HCT116 (cell line): ENCODE results near the gene MYOM1. TPM values are rescaled to one million over a fixed set of nuclear protein-coding genes. Genes with fewer than 3 reads are reported as not detected.
"Not testable (repeated sequence)": the region's sequence is repeated elsewhere in the genome, so short reads cannot be mapped to it uniquely, and the experiment has no call there.

Source experiments
- ATAC-seq: fragments of 200-7000 bp; cut with Tn5 transposase; 2 replicates; pipeline ENCODE4 v1.9.1; 2020; ENCODE audit warnings: mild to moderate bottlenecking, moderate library complexity
- BruUV-seq: library from RNA; stranded (reverse); fragments of 400-500 nt; replicated peaks from 2 replicates; lab custom pipeline; 2021; lab: Mats Ljungman, UMichigan
- CTCF ChIA-PET: fragments of 300-600 bp; sonication (Branson Sonifier 250); formaldehyde crosslinking; loops from one replicate; lab custom pipeline; 2021; ENCODE audit warnings: antibody characterized with exemption; lab: Charles Lee
- POLR2A ChIA-PET: fragments of 300-600, 350-600 bp; sonication (Branson Sonifier 250); formaldehyde crosslinking; loops from one replicate; lab custom pipeline; 2021; ENCODE audit warnings: antibody characterized with exemption; lab: Charles Lee
- RAD21 ChIA-PET, 2 experiments: fragments of 300-600 bp; sonication (Branson Sonifier 250); formaldehyde crosslinking; loops; one replicate each; lab custom pipeline; 2023; ENCODE audit warnings: low total read pairs in 2 of 2; ENCODE audit not compliant: uncharacterized antibody in 2 of 2, unreplicated experiment in 2 of 2, low non-redundant PET in 1 of 2; lab: Charles Lee
- DNase-seq: peaks from one replicate; pipeline ENCODE4 v3.0.0-alpha.2; 2010; ENCODE audit warnings: low read depth, low spot score
- H2AFZ ChIP-seq: fragments of 200-600 bp; shearing (Covaris generic), sonication (generic); 2 replicates; pipeline ENCODE4 v1.6.1; 2017; ENCODE audit warnings: low read depth, mixed run types, mixed read lengths, antibody characterized with exemption, low read length; ENCODE audit not compliant: poor library complexity, severe bottlenecking
- H3K27ac ChIP-seq: 2 replicates; pipeline ENCODE4 v1.5.1; 2012; ENCODE audit warnings: low read depth, low read length
- H3K27me3 ChIP-seq: fragments of 200-600 bp; sonication (generic); 2 replicates; pipeline ENCODE4 v1.6.1; 2016; ENCODE audit warnings: mixed run types, low read length, mixed read lengths; ENCODE audit not compliant: insufficient read depth
- H3K36me3 ChIP-seq, 2 experiments: fragments of 200-500 bp in 1 of 2; fragments of 200-600 bp in 1 of 2; sonication (Bioruptor generic) in 1 of 2; sonication (generic) in 1 of 2; 2 replicates each; pipeline versions ENCODE4 v1.5.1 to v1.6.1; 2014 to 2016; ENCODE audit warnings: low read length in 2 of 2, inconsistent platforms in 1 of 2, mixed read lengths in 1 of 2, mixed run types in 1 of 2; ENCODE audit not compliant: insufficient read depth in 2 of 2, control insufficient read depth in 1 of 2
- H3K4me1 ChIP-seq, 2 experiments: fragments of 200-600 bp in 1 of 2; sonication (generic) in 1 of 2; 2 replicates each; pipeline versions ENCODE4 v1.5.1 to v1.6.1; 2012 to 2017; ENCODE audit warnings: low read length in 2 of 2, inconsistent platforms in 1 of 2, mild to moderate bottlenecking in 1 of 2, mixed read lengths in 1 of 2, mixed run types in 1 of 2, moderate library complexity in 1 of 2; ENCODE audit not compliant: insufficient read depth in 2 of 2, control insufficient read depth in 1 of 2
- H3K4me2 ChIP-seq: fragments of 200-600 bp; sonication (generic); 2 replicates; pipeline ENCODE4 v1.6.1; 2017; ENCODE audit warnings: mixed run types, low read length, mixed read lengths
- H3K4me3 ChIP-seq, 2 experiments: fragments of 200-600 bp in 1 of 2; sonication (generic) in 1 of 2; replicated peaks in 1 of 2; 2 replicates each; pipeline ENCODE4 v1.5.1; 2011 to 2016; ENCODE audit warnings: low read length in 2 of 2, control low read depth in 1 of 2, low read depth in 1 of 2, mild to moderate bottlenecking in 1 of 2, mixed read lengths in 1 of 2, mixed run types in 1 of 2
- H3K79me2 ChIP-seq: fragments of 200-600 bp; sonication (generic); 2 replicates; pipeline ENCODE4 v1.6.1; 2017; ENCODE audit warnings: mild to moderate bottlenecking, mixed run types, low read length, moderate library complexity, mixed read lengths; ENCODE audit not compliant: insufficient read depth
- H3K9ac ChIP-seq: fragments of 200-600 bp; sonication (generic); 2 replicates; pipeline ENCODE4 v1.6.1; 2016; ENCODE audit warnings: low read length, mixed read lengths
- H3K9me2 ChIP-seq: fragments of 200-600 bp; sonication (generic), shearing (Covaris generic); 2 replicates; pipeline ENCODE4 v1.6.1; 2017; ENCODE audit warnings: mixed run types, mild to moderate bottlenecking, moderate library complexity; ENCODE audit not compliant: insufficient read depth
- H3K9me3 ChIP-seq, 2 experiments: fragments of 200-500 bp in 1 of 2; fragments of 200-600 bp in 1 of 2; sonication (Bioruptor generic) in 1 of 2; sonication (generic) in 1 of 2; 2 replicates each; pipeline ENCODE4 v1.6.1; 2014 to 2017; ENCODE audit warnings: low read length in 2 of 2, mixed read lengths in 2 of 2, inconsistent platforms in 1 of 2, low read depth in 1 of 2, mild to moderate bottlenecking in 1 of 2, mixed run types in 1 of 2, moderate library complexity in 1 of 2; ENCODE audit not compliant: control insufficient read depth in 1 of 2, insufficient read depth in 1 of 2
- H4K20me1 ChIP-seq: fragments of 200-600 bp; sonication (generic), shearing (Covaris generic); 2 replicates; pipeline ENCODE4 v1.6.1; 2017; ENCODE audit warnings: mixed run types, mild to moderate bottlenecking, moderate library complexity; ENCODE audit not compliant: insufficient read depth
- CBX3 ChIP-seq: IDR thresholded peaks from 2 replicates; pipeline ENCODE4 v1.6.1; 2012; ENCODE audit warnings: low read depth
- EGR1 ChIP-seq: IDR thresholded peaks from 2 replicates; pipeline ENCODE4 v1.6.1; 2012; ENCODE audit warnings: low read depth
- EZH2phosphoT487 ChIP-seq: fragments of 200-600 bp; IDR thresholded peaks from 2 replicates; pipeline ENCODE4 v1.6.1; 2018; ENCODE audit warnings: antibody characterized with exemption, borderline replicate concordance
- FOSL1 ChIP-seq: IDR thresholded peaks from 2 replicates; pipeline ENCODE4 v1.6.1; 2012; ENCODE audit warnings: low read depth
- POLR2A ChIP-seq: IDR thresholded peaks from 2 replicates; pipeline ENCODE4 v1.7.0; 2011; ENCODE audit warnings: borderline replicate concordance; ENCODE audit not compliant: insufficient read depth, insufficient read length; ENCODE audit errors: extremely low read depth
- RAD21 ChIP-seq: IDR thresholded peaks from 2 replicates; pipeline ENCODE4 v1.6.1; 2012; ENCODE audit warnings: low read depth, mild to moderate bottlenecking
- SIN3A ChIP-seq: IDR thresholded peaks from 2 replicates; pipeline ENCODE4 v1.6.1; 2012; ENCODE audit warnings: low read depth
- SRF ChIP-seq: IDR thresholded peaks from 2 replicates; pipeline ENCODE4 v1.6.1; 2012; ENCODE audit warnings: low read depth
- YY1 ChIP-seq: IDR thresholded peaks from 2 replicates; pipeline ENCODE4 v1.6.1; 2011; ENCODE audit warnings: low read length, low read depth, moderate library complexity, mild to moderate bottlenecking; ENCODE audit not compliant: insufficient replicate concordance; ENCODE audit errors: extremely low read depth
- ZFX ChIP-seq: fragments of 450-650 bp; IDR thresholded peaks from 2 replicates; pipeline ENCODE4 v1.6.1; 2017
- intact Hi-C: fragments of 100-400 bp; cut with micrococcal nuclease; formaldehyde crosslinking; loops from 2 replicates; pipeline ENCODE4 v1.10.0; 2022
- total RNA-seq: library from RNA; stranded (reverse); gene quantifications from one replicate; pipeline ENCODE4 v1.2.1, GENCODE V29; 2021; ENCODE audit not compliant: unreplicated experiment
- TF ChIP-seq, protein P1 (sequence below): IDR thresholded peaks from 2 replicates; pipeline ENCODE4 v1.6.1; 2011; ENCODE audit warnings: mild to moderate bottlenecking, low read length, moderate library complexity; ENCODE audit not compliant: insufficient replicate concordance; ENCODE audit errors: extremely low read depth
- TF ChIP-seq, protein P2 (sequence below): IDR thresholded peaks from 2 replicates; pipeline ENCODE4 v1.6.1; 2012
- TF ChIP-seq, protein P3 (sequence below): IDR thresholded peaks from 2 replicates; pipeline ENCODE4 v1.6.1; 2012; ENCODE audit warnings: low read depth

MYOM1 gene
- total RNA-seq, 1 experiment from 2014 or later, result 0.52 TPM

DNA sequence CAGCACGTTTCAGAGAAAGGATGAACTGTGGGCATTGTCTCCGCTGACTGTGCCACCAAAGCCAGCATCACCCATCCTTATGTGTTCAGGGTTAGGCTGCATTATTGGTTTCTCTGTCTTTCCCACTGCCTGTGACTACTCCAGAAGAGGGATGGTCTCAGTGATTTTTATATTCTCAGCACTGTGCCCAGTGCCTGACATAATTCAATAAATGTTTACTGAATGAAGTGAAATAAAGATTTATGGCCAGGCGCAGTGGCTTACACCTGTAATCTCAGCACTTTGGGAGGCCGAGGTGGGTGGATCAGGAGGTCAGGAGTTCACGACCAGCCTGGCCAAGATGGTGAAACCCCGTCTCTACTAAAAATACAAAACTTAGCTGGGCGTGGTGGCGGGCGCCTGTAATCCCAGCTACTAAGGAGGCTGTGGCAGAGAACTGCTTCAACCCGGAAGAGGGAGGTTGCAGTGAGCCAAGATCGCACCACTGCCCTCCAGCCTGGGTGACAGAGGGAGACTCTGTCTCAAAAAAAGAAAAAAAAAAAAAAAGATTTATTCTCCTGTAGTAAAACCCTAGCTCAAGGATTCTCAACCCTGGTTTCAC, 21.4 kb downstream of the MYOM1 start:
- intact Hi-C loops, H3K9ac ChIP-seq, H3K36me3 ChIP-seq, H2AFZ ChIP-seq, H3K79me2 ChIP-seq, H3K9me3 ChIP-seq, RAD21 ChIA-PET, H3K4me1 ChIP-seq, H3K27ac ChIP-seq, CTCF ChIA-PET, H3K4me3 ChIP-seq, H3K27me3 ChIP-seq, H3K4me2 ChIP-seq, BruUV-seq, DNase-seq, H3K9me2 ChIP-seq, ATAC-seq, POLR2A ChIA-PET, H4K20me1 ChIP-seq: not testable (repeated sequence)

DNA sequence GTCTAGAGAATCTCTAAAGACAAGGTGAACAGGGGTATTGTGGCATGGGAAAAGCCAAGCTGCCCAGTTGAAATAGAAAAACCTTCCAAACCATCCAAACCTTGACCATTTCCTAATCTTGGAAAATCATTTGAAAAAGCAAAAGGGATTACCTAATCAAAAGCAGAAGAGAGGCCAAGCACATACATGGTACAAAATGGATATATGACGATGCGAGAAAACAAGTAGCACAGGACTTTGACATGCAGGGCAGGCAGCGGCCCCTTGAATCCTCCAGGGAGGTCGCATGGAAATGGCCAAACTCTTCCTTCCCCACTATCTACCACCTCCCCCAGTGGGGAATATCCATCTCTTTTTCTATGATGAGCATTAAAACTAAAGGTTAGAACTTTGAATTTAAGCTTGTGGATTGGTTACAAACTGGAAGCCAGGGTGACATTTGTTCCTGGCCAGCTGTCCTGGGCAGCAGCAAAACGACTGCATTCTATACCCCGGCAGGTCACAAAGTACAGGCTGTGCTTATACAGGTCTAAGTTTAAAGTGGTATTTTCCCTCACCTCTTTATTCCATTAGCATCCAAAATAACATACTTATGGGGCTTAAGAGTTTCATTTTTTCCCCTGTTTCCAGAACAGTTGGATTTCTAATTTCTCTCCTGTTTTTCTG, 24.7 kb downstream of the MYOM1 start:
- POLR2A ChIA-PET, result no interaction called here
- no peak overlapping the region for H3K4me3 ChIP-seq
- no peak overlapping the region for H3K9ac ChIP-seq
- no peaks in the 10 kb centered on the region for H3K27me3 ChIP-seq
- H4K20me1 ChIP-seq, result no peaks in the 10 kb centered on the region
- H3K9me3 ChIP-seq, result no peaks in the 10 kb centered on the region
- no peak for DNase-seq
- no peak overlapping the region for H3K27ac ChIP-seq
- no peaks in the 10 kb centered on the region for H3K9me2 ChIP-seq
- H3K4me2 ChIP-seq, result no peak overlapping the region
- no peaks in the 10 kb centered on the region for H3K4me1 ChIP-seq
- intact Hi-C loops, result no loop called here
- H3K36me3 ChIP-seq, result no peaks in the 10 kb centered on the region
- RAD21 ChIA-PET, result no interaction called here
- TF ChIP-seq, protein P1, sequence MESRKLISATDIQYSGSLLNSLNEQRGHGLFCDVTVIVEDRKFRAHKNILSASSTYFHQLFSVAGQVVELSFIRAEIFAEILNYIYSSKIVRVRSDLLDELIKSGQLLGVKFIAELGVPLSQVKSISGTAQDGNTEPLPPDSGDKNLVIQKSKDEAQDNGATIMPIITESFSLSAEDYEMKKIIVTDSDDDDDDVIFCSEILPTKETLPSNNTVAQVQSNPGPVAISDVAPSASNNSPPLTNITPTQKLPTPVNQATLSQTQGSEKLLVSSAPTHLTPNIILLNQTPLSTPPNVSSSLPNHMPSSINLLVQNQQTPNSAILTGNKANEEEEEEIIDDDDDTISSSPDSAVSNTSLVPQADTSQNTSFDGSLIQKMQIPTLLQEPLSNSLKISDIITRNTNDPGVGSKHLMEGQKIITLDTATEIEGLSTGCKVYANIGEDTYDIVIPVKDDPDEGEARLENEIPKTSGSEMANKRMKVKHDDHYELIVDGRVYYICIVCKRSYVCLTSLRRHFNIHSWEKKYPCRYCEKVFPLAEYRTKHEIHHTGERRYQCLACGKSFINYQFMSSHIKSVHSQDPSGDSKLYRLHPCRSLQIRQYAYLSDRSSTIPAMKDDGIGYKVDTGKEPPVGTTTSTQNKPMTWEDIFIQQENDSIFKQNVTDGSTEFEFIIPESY, result no peak
- TF ChIP-seq SIN3A (no peak), RAD21 (no peak), ZFX (no peak), YY1 (no peak), EZH2phosphoT487 (no peak), CBX3 (no peak), FOSL1 (no peak), EGR1 (no peak), POLR2A (no peak), SRF (no peak)
- TF ChIP-seq, protein P2, sequence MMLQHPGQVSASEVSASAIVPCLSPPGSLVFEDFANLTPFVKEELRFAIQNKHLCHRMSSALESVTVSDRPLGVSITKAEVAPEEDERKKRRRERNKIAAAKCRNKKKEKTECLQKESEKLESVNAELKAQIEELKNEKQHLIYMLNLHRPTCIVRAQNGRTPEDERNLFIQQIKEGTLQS, result no peak
- TF ChIP-seq, protein P3, sequence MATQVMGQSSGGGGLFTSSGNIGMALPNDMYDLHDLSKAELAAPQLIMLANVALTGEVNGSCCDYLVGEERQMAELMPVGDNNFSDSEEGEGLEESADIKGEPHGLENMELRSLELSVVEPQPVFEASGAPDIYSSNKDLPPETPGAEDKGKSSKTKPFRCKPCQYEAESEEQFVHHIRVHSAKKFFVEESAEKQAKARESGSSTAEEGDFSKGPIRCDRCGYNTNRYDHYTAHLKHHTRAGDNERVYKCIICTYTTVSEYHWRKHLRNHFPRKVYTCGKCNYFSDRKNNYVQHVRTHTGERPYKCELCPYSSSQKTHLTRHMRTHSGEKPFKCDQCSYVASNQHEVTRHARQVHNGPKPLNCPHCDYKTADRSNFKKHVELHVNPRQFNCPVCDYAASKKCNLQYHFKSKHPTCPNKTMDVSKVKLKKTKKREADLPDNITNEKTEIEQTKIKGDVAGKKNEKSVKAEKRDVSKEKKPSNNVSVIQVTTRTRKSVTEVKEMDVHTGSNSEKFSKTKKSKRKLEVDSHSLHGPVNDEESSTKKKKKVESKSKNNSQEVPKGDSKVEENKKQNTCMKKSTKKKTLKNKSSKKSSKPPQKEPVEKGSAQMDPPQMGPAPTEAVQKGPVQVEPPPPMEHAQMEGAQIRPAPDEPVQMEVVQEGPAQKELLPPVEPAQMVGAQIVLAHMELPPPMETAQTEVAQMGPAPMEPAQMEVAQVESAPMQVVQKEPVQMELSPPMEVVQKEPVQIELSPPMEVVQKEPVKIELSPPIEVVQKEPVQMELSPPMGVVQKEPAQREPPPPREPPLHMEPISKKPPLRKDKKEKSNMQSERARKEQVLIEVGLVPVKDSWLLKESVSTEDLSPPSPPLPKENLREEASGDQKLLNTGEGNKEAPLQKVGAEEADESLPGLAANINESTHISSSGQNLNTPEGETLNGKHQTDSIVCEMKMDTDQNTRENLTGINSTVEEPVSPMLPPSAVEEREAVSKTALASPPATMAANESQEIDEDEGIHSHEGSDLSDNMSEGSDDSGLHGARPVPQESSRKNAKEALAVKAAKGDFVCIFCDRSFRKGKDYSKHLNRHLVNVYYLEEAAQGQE, result no peak
- no peaks in the 10 kb centered on the region for H3K79me2 ChIP-seq
- no TSS peak for BruUV-seq
- no peak for ATAC-seq
- CTCF ChIA-PET, result no interaction called here
- H2AFZ ChIP-seq, result no peak overlapping the region
